ENCODE data around the gene MRPL18. TPM values are rescaled to one million over a fixed set of nuclear protein-coding genes. Genes with fewer than 3 reads are reported as not detected.

MRPL18 gene
- total and polyA plus RNA-seq, 9 of the 15 experiments (the other 6 are each of a cell fraction or from before 2014, with no cell fraction given): 149 to 456 (median 196) TPM

DNA sequence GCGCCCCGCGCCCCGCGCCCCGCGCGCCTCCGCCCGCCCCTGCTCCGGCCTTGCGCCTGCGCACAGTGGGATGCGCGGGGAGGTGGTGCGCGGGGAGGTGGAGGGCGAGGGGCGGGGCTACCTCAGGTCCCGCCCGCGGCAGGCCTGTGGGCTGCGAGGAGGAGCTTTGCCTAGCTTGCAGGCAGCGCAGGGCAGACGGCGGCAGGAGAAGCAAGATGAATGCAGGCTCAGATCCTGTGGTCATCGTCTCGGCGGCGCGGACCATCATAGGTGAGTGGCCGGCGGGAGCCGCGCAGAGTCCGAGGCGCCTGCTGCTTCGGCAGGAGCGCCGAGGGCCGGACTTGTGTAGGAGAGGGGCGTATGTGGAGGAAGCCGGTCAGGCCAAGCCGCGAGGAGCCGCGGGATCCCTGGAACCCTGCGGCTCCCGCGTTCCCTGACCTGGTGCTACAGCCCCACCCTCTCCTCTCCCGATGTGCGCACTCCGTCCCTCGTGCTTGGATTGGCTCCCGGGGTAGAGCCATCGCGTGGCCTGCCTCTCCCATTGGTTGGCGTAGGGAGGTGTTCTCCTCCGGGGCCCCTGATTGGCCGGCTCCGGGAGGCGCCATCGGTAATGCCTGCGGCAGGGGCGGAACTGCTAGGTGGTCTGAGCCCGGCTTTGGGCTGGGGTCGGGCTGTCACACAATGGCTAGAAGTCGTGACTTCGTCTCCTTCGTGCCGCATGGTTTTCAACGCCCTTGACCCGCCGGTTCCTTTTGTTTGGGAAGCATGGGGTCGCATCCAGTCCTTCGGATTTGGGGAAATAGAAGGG lies 28.2 kb upstream of the MRPL18 start, which contains the start of gene ACAT2 (continued):
- TF ChIP-seq, protein P1, sequence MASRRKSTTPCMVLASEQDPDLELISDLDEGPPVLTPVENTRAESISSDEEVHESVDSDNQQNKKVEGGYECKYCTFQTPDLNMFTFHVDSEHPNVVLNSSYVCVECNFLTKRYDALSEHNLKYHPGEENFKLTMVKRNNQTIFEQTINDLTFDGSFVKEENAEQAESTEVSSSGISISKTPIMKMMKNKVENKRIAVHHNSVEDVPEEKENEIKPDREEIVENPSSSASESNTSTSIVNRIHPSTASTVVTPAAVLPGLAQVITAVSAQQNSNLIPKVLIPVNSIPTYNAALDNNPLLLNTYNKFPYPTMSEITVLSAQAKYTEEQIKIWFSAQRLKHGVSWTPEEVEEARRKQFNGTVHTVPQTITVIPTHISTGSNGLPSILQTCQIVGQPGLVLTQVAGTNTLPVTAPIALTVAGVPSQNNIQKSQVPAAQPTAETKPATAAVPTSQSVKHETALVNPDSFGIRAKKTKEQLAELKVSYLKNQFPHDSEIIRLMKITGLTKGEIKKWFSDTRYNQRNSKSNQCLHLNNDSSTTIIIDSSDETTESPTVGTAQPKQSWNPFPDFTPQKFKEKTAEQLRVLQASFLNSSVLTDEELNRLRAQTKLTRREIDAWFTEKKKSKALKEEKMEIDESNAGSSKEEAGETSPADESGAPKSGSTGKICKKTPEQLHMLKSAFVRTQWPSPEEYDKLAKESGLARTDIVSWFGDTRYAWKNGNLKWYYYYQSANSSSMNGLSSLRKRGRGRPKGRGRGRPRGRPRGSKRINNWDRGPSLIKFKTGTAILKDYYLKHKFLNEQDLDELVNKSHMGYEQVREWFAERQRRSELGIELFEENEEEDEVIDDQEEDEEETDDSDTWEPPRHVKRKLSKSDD (conservative IDR thresholded peaks at IDR 0.05; ENCODE audit: low read length): no peak
- TF ChIP-seq EP400 (IDR thresholded peaks at IDR 0.05): peak; percentile 93
- TF ChIP-seq ZKSCAN8 (CRISPR knock-in tag; IDR thresholded peaks at IDR 0.05): no peak
- no peak for TF ChIP-seq GTF2A2 (tag; IDR thresholded peaks at IDR 0.05)
- TF ChIP-seq GTF2E2 (tag; IDR thresholded peaks at IDR 0.05): no peak
- peak; percentile 91 for TF ChIP-seq CXXC5 (CRISPR knock-in tag; IDR thresholded peaks at IDR 0.05)
- TF ChIP-seq, protein P2, sequence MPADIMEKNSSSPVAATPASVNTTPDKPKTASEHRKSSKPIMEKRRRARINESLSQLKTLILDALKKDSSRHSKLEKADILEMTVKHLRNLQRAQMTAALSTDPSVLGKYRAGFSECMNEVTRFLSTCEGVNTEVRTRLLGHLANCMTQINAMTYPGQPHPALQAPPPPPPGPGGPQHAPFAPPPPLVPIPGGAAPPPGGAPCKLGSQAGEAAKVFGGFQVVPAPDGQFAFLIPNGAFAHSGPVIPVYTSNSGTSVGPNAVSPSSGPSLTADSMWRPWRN (IDR thresholded peaks at IDR 0.05; ENCODE audit: low read depth): 0 out of 2 replicates have a peak, but pooled peaks have one; percentile 11
- 0 out of 2 replicates have a peak, but pooled peaks have one; percentile 10 for TF ChIP-seq PHB2 (IDR thresholded peaks at IDR 0.05; ENCODE audit: low read depth)
- TF ChIP-seq SMAD4 (CRISPR knock-in tag; conservative IDR thresholded peaks at IDR 0.05): peak; percentile 19; the same call in 1 of the 2 replicates
- peak; percentile 84 for TF ChIP-seq SP1 (CRISPR knock-in tag; IDR thresholded peaks at IDR 0.05)
- TF ChIP-seq KDM4B (IDR thresholded peaks at IDR 0.05; ENCODE audit: borderline replicate concordance in 2 of 2, low read depth in 1 of 2): 0 out of 4 replicates have a peak, but pooled peaks of 1 of the 2 experiments have one; percentile 32
- no peak for TF ChIP-seq KAT7 (CRISPR knock-in tag; IDR thresholded peaks at IDR 0.05; ENCODE audit: borderline replicate concordance)
- TF ChIP-seq ATF7 (IDR thresholded peaks at IDR 0.05): peak; percentile 90
- TF ChIP-seq FOSL1 (tag; conservative IDR thresholded peaks at IDR 0.05): no peak
- peak; percentile 47 for TF ChIP-seq RFX5 (IDR thresholded peaks at IDR 0.05; ENCODE audit: low read depth, low read length)
- TF ChIP-seq DIDO1 (tag; IDR thresholded peaks at IDR 0.05; ENCODE audit: low read depth): no peak
- peak; percentile 100 for TF ChIP-seq CHD1 (IDR thresholded peaks at IDR 0.05; ENCODE audit: low read length)
- TF ChIP-seq ELF1 (tag; IDR thresholded peaks at IDR 0.05): no peak
- TF ChIP-seq, protein P3, sequence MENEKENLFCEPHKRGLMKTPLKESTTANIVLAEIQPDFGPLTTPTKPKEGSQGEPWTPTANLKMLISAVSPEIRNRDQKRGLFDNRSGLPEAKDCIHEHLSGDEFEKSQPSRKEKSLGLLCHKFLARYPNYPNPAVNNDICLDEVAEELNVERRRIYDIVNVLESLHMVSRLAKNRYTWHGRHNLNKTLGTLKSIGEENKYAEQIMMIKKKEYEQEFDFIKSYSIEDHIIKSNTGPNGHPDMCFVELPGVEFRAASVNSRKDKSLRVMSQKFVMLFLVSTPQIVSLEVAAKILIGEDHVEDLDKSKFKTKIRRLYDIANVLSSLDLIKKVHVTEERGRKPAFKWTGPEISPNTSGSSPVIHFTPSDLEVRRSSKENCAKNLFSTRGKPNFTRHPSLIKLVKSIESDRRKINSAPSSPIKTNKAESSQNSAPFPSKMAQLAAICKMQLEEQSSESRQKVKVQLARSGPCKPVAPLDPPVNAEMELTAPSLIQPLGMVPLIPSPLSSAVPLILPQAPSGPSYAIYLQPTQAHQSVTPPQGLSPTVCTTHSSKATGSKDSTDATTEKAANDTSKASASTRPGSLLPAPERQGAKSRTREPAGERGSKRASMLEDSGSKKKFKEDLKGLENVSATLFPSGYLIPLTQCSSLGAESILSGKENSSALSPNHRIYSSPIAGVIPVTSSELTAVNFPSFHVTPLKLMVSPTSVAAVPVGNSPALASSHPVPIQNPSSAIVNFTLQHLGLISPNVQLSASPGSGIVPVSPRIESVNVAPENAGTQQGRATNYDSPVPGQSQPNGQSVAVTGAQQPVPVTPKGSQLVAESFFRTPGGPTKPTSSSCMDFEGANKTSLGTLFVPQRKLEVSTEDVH (IDR thresholded peaks at IDR 0.05; ENCODE audit: low read depth, partially characterized antibody): peak; percentile 65
- no peak for TF ChIP-seq ETV6 (IDR thresholded peaks at IDR 0.05; ENCODE audit: borderline replicate concordance in 1 of 2, low read depth in 2 of 2, low read length in 1 of 2)
- TF ChIP-seq ETV6 (CRISPR knock-in tag; IDR thresholded peaks at IDR 0.05; ENCODE audit: borderline replicate concordance): no peak; the same call in 1 of the 2 replicates
- no peak for TF ChIP-seq ELF2 (CRISPR knock-in tag; IDR thresholded peaks at IDR 0.05)
- TF ChIP-seq CCAR2 (IDR thresholded peaks at IDR 0.05; ENCODE audit: low read depth, low read length): no peak

Data from K562 (cell line).